SK-N-SH treated with all-trans-retinoic acid at 6 μM for 48 hours (cell line): Measurements from ENCODE around the gene SLC5A10.

Experiments
- BACH2 ChIP-seq: fragments of 250-450 bp; sonication (Bioruptor Pico); IDR thresholded peaks from 2 replicates; pipeline ENCODE4 v1.9.0; 2021; ENCODE audit warnings: mild to moderate bottlenecking, borderline replicate concordance
- ESRRG ChIP-seq: fragments of 250-450 bp; sonication (Bioruptor Pico); IDR thresholded peaks from 2 replicates; pipeline ENCODE4 v1.6.1; 2021; ENCODE audit warnings: mild to moderate bottlenecking
- GLIS3 ChIP-seq: fragments of 250-450 bp; sonication (Bioruptor Pico); IDR thresholded peaks from 2 replicates; pipeline ENCODE4 v1.5.0; 2020; ENCODE audit warnings: mild to moderate bottlenecking, moderate library complexity
- PATZ1 ChIP-seq: fragments of 250-450 bp; sonication (Bioruptor Pico); IDR thresholded peaks from 2 replicates; pipeline ENCODE4 v1.8.0; 2020; ENCODE audit warnings: mild to moderate bottlenecking, moderate library complexity, borderline replicate concordance
- PPARA ChIP-seq: fragments of 250-450 bp; sonication (Bioruptor Pico); IDR thresholded peaks from 2 replicates; pipeline ENCODE4 v1.5.0; 2020; ENCODE audit warnings: mild to moderate bottlenecking, borderline replicate concordance
- TOX ChIP-seq: fragments of 250-450 bp; sonication (Bioruptor Pico); IDR thresholded peaks from 2 replicates; pipeline ENCODE4 v1.8.0; 2021; ENCODE audit warnings: mild to moderate bottlenecking, moderate library complexity, borderline replicate concordance
- ZC3H10 ChIP-seq: fragments of 250-450 bp; sonication (Bioruptor Pico); IDR thresholded peaks from 2 replicates; pipeline ENCODE4 v1.5.1; 2021; ENCODE audit warnings: mild to moderate bottlenecking, moderate library complexity
- ZFP3 ChIP-seq: fragments of 250-450 bp; sonication (Bioruptor Pico); IDR thresholded peaks from 2 replicates; pipeline ENCODE4 v1.5.0; 2020; ENCODE audit warnings: mild to moderate bottlenecking, moderate library complexity
- ZNF8 ChIP-seq: fragments of 450-650 bp; formaldehyde crosslinking; IDR thresholded peaks from 2 replicates; pipeline ENCODE4 v1.5.0; 2020; ENCODE audit warnings: mild to moderate bottlenecking, moderate library complexity
- TF ChIP-seq, protein P1 (sequence below): fragments of 250-450 bp; sonication (Bioruptor Pico); IDR thresholded peaks from 2 replicates; pipeline ENCODE4 v1.5.1; 2021; ENCODE audit warnings: mild to moderate bottlenecking, moderate library complexity
- TF ChIP-seq, protein P2 (sequence below): fragments of 250-450 bp; sonication (Bioruptor Pico); IDR thresholded peaks from 2 replicates; pipeline ENCODE4 v1.5.1; 2020; ENCODE audit warnings: low read depth, mild to moderate bottlenecking, moderate library complexity

DNA sequence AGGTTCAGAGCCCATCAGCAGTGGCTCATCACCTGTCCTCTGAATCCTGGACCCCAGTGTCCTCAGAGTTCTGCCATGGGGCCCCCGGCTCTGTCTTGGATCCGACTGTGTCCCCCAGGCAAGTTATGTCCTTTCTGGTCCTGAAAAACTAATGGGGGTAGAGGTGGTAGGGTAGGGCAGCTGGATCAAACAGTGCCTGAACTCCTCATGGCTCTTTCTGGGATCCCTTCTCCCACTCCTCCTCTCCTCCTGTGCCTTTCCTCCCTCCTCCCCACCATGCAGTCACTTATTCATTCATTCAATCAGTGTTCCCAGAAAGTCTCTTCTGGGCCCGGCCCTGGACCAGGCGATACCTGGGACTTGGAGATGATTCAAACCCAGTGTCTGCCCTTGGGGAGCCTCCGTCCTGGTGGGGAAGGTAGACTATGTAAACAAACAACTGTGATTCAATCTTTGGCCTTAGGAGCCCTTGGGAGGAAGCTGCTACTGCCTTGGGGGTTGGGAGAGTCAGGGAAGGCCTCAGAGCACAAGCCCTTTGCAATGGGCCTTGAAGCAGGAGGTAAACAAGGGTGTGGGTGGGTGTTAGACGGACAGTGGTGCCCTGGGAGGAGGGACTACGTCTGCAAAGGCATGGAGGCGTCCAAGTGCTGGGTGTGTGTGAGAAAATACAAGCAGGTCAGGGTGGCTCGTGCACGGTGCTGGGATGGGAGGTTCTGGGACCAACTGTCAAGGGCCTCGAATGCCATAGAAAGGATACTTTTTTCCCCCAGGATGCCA is 59.0 kb downstream of the SLC5A10 start:
- TF ChIP-seq, protein P1, sequence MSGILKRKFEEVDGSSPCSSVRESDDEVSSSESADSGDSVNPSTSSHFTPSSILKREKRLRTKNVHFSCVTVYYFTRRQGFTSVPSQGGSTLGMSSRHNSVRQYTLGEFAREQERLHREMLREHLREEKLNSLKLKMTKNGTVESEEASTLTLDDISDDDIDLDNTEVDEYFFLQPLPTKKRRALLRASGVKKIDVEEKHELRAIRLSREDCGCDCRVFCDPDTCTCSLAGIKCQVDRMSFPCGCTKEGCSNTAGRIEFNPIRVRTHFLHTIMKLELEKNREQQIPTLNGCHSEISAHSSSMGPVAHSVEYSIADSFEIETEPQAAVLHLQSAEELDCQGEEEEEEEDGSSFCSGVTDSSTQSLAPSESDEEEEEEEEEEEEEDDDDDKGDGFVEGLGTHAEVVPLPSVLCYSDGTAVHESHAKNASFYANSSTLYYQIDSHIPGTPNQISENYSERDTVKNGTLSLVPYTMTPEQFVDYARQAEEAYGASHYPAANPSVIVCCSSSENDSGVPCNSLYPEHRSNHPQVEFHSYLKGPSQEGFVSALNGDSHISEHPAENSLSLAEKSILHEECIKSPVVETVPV (CRISPR knock-in tag), result no peak
- TF ChIP-seq ZFP3 (CRISPR knock-in tag) (no peak), ZC3H10 (CRISPR knock-in tag) (no peak), ESRRG (CRISPR knock-in tag) (no peak), PPARA (CRISPR knock-in tag) (no peak), TOX (CRISPR knock-in tag) (no peak), ZNF8 (no peak), GLIS3 (CRISPR knock-in tag) (no peak), BACH2 (CRISPR knock-in tag) (no peak), PATZ1 (CRISPR knock-in tag) (no peak)
- TF ChIP-seq, protein P2, sequence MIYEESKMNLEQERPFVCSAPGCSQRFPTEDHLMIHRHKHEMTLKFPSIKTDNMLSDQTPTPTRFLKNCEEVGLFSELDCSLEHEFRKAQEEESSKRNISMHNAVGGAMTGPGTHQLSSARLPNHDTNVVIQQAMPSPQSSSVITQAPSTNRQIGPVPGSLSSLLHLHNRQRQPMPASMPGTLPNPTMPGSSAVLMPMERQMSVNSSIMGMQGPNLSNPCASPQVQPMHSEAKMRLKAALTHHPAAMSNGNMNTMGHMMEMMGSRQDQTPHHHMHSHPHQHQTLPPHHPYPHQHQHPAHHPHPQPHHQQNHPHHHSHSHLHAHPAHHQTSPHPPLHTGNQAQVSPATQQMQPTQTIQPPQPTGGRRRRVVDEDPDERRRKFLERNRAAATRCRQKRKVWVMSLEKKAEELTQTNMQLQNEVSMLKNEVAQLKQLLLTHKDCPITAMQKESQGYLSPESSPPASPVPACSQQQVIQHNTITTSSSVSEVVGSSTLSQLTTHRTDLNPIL (CRISPR knock-in tag), result no peak
